NCI-H510A treated with DMSO at 0.1 percent for 48 hours (cell line): ENCODE results near the gene CLDN16.

Experiments
- DNase-seq: peaks from one replicate; lab custom pipeline; 2025; lab: John Stamatoyannopoulos, UW

The CLDN16 gene

DNA sequence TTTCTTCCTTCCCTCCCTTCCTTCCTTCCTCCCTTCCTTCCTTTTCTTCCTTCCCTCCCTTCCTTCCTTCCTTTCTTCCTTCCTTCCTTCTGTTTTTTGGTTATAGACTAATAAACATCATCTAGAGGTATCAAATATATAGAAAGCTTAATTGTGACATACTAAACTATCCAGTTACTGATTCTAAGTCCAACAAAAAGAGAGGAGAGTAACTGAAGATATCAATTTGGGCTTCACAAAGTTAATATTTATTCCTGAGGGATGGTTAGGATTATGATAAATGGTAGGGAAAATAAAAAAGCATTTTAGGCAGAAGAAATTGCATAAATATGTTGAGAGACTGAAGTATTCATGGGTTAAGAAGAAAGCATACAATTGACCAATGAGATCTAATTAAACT, 7.8 kb upstream of the CLDN16 start:
- no peak for DNase-seq

DNA sequence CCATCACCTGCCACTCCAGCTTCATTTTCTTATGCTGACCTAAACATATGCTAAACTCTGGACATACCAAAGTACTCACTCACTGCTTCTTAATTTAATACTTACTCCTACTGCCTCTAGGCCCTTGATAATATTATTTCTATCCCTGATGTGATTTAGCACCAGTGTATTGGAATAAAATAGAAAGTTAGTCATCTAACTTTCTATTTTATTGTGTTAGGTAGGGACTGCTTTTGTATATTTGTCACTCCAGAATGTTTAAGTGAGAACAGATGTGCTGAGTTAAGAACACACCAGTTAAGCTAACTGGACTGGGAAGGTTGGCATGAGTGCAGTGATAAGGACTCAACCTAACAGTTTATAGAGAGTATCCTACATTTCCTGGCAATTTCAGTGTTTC, 6.5 kb upstream of the CLDN16 start:
- no peak for DNase-seq

DNA sequence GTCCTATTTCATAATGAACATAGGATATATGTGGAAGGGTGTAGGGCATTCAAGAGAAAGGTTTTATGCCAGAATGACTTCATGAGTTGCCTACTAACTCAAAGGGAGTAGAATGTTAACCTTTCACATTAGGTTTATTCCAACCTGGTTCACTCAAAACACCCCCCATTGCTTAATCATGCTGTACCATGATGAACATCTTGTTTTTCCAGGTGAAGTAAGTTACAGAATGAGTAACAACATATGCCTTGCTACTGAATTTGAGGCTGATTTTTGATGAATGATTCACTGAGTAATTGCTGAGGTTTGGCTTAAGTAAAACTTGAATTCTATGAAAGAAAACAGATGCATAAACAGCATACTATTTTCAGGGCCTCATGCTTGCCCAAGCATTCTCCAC, 5.9 kb upstream of the CLDN16 start:
- DNase-seq = no peak

DNA sequence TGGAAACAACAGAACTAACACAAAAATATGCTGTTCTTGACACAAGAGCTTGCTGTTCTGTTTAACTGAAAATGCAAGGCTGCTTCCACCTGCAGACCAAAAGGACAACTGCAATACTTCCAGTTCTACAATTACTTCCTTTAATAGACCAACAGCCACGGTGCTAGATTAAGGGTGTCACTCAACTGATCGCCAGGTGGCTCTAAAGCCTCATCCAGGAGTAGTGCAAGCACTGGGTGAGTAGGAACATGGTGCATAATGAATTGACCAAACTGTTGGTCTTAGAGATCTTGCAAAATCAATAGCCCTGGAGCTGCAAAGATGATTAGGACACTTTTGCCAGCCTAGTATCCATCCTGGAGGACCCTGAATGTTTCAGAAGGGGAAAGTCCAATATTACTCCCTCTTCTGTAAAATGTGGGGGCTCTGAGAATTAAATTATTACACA, 3.6 kb upstream of the CLDN16 start:
- peak; percentile 85 for DNase-seq

DNA sequence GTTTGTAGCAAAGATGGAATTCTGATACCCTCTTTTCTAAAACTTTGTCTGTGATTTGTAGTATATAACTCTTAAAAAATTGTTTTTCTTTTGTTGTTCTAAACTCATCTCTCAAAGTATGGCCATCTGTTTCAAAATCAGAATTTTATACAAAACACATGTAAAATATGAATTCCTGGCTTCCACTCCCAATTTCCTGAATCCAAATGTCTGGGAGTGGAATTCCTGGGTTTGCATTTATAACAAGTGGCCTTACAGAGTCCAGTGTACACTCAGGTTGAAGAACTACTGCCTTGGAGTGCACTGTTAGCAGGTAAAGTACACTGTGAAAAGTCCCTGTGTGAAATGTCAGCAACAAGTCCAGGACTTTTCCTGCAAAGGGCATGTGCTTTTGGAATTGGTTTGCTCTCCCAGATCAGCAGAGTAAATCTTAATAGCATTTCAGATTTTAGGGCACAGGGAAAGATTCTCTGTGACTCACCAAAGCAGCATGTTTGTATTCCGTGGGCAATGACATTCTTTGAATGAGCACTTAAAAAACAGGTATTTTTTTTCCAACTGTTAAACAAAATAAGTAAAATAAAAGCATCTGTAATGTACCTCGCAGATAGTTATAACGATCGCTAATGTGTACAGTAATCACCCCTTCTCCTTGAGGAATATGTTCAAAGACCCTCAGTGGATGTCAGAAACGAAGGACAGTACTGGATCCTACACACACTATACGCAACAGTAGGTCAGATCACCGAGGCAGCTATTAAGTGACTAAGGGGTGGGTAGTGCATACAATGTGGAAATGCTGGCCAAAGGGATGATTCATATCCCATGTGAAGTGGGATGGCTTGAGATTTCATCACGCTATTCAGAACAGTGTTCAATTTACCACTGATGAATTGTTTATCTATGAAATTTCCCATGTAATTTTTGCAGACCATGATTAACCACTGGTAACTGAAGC, 2.0 kb upstream of the CLDN16 start:
- DNase-seq = no peak

DNA sequence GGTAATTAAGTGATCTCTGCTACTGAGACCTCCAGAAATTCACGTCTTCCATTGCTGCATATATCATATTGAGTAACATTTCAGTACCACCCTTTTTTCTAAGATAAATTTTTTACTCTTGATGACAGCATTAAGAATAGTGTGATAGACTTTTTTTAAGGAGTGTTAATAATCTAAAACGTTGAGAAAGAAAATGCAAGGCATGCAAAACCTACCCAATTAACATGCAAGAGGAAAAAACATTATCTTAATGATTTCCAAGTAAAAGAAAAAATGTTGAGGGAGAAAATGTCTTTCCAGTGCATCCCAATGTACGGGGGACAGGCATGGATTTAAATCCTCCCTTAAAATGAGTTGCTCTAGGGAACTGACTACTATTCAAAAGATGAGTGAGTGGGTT, 740 bp downstream of the CLDN16 start:
- DNase-seq = no peak

DNA sequence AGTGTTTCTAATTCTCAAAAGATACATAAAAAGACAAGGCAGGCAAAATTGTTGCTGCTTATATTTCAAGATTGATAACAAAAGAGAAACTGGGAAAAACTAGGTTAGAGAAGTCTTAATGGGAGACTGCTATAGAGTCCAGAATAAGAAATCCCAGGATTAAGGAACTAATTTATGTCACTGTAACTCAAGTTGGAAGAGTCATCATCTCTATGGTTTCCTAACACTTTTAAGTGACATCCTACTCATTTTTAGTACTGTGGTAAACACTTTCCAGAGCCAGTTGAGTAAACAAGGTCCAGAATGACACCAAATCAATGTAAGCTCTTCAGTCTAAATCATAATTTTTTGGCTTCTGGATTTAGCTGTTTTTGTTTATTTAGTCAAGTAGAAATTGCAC, 8.0 kb downstream of the CLDN16 start:
- no peak for DNase-seq

DNA sequence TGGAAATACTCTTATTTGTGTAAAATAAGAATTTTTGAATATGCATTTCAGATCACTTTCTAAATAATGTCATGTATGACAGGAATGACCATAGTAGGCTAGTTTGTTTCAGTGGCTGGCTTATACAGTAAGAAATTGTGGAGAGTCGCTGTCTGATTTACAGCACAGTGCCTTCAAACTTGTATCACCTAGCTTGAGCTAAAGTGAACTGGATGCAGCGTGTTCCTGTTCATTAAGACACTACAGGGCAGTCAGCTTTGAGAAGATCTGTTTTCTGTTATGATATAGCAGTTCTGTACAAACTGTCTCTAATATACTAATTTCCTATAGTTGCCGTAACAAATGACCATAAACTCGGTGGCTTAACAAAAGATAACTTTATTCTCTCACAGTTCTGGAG, 9.9 kb downstream of the CLDN16 start:
- DNase-seq = no peak

DNA sequence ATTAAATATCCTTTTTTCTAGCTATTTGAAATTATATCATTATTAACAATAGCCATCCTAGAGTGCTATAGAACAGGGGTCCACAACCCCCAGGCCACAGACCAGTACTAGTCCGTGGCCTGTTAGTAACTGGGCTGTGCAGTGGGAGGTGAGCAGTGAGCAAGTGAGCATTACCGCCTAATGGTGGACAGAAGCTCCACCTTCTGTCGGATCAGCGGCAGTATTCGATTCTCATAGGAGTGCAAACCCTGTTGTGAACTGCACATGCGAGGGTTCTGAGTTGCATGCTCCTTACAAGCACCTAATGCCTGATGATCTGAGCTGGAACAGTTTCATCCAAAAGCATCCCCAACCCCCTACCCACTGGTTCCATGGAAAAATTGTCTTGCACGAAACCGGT, 11.7 kb downstream of the CLDN16 start:
- DNase-seq = no peak

DNA sequence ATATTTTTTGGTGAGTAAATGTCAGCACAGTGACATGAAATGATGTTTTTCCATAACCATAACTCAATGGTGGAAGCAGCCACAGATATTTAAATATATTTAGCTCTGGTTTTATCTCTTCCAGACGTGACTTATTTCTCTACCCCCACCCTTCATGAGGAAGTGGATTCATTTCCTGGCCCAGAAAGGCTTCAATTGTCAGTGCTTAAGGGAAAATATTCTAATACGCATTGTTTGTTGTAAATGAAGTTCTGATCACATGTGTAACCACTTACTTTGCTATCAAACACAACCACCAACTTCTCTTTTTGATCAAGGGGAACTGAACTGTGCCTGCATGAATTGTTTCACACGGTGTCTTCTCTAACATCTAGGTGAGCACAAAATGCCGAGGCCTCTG, 14.0 kb downstream of the CLDN16 start:
- no peak for DNase-seq

DNA sequence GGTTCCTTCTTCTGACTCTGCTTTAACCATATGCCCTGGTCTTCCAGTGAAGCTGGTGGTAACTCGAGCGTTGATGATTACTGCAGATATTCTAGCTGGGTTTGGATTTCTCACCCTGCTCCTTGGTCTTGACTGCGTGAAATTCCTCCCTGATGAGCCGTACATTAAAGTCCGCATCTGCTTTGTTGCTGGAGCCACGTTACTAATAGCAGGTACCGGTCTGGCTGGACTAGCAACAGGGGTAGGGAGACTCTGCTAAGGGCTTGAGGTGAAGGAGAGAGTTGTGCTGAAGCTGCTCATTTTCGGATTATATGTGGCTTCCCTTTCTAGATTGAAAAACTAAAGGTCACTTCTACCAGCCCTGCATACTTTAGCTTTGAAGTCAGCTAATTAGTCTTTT, 16.8 kb downstream of the CLDN16 start:
- no peak for DNase-seq

DNA sequence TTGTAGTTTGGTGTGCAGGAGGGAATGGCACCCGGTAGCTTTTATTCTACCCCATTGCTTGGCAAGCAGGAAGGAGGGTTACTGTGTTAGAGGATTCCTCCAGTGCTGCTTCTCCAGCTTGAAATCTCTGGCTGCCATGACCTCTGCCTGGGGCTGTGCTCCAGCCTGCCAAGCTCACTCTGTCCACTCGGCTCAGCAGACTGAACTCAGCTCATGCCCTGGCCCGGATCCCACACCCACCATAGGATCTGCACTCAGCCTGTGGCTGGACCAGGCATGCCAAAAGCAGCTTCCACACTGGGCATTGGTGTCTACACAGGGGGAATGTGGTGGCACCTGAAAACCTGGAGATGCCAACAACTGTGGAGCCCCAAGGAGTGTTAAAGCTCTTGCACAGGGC, 26.3 kb downstream of the CLDN16 start:
- no peak for DNase-seq

DNA sequence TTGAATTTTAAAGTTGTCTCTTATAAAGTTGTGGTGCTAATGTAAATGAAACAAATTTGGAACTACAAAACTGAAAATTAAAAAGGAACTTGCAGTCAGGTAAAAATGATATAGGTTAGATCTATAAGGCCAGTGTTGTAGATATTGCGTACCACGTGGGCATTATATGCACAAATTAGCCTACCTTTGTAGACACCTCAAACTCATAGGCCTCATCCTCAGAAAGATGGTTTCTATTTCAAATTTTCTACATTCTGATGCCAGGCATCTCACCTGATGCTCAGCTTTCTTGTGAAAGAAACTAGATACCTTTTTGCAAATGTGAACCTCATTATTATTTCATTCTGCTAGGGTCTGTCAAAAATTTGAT, 36.1 kb downstream of the CLDN16 start:
- DNase-seq = no peak

DNA sequence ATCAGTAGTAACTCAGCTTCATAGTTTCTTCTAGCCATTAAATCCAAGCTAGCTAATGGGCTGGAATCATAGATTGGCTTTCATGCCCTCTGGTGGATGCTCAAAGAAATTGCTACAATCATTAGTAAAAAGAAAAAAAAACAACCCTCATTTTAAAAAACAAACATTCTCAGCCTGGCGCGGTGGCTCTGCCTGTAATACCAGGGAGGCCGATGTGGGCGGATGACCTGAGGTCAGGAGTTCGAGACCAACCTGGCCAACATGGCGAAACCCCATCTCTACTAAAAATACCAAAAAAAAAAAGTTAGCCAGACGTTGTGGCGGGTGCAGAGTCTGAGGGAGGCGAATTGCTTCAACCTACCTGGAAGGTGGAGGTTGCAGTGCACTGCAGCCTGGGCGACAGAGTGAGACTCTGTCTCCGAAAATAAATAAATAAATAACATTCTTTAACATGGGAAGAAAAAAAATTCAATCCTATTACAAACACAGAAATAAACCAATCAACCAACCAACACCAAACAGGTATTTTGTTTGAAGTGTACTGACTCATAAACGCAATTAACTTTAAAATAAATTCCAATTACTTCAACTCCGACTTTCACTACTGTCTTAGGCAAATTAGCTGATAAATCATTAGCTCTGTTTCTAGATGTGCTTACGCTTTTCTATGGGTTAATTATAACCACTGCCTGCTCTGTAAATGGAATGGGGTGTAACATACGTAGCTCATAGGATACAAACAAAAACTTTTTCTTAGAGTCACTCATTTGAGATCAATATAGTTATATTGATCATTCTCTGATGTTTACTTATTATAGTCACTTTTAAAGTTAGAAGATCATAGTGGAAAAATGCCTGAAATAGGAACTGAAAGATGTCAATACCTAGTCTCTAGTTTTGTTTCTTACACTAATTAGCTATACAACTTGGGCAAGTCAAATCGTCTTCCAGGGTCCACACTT, 36.8 kb downstream of the CLDN16 start:
- DNase-seq = peak; percentile 63

DNA sequence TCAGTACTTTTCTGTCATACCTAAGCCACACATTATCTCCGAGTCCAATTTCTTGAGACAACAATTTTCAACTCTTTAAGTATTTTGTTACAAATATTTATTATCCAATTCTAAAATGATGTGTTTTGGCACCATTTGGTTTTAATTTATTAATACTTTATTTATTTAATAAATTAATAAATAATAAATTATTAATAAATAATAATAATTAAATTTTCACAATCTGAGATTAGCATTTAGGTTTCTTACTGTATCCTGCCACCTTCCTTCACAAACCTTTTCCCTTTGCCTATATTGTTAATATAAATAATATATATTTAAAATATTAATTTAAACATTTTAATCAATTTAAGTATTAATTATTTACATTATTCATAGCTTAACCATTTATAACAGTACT, 37.9 kb downstream of the CLDN16 start:
- DNase-seq = no peak

DNA sequence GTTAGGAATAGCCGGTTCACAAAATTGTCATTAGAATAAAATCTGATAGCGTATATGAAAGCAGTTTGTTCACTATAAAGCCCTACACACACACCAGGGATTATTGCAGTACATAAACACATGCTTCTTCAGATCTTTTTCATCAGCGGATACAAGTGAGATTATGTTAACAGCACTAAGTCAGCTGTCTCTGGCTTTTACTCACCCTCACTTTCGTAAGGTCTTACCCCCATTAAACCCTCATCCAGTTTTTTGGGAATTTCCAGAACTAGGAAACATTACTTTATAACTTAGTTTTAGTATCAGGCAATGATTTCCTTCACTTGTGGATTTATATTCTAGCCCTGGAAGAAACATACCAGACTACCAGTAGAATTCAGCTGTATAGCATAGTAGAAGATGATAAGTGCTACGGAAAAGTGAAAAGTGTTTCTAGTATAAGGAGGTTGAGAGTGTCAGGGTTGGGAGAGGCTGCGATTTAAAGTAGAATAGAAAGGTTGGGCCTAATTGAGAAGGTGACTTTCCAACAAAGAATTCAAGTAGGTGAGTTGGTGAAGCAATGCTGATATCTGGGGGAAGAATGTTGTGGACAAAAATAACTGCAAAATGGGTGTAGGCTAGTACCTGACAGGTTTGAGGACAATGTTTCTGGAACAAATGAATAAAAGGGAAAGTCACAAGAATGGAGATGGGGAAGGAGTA, 39.0 kb downstream of the CLDN16 start:
- DNase-seq = no peak

DNA sequence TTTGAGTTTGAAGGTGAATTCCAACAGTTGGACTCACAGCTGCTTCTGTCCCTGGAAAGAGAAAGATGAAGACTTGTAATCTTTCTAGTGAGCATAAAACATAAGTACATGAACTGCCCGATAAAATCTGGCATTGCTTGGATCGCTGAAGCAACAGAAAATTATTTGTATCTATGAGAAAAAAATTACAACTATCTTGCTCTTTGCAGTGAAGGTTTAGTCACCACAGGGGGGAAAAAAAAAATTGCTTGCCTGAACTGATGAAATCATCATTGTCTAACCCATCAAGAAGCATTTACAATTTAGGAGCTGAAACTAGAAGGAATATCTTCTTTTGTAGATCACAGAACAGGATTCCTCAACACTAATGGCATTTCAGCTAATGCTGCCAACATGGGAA, 41.7 kb downstream of the CLDN16 start:
- DNase-seq = no peak

DNA sequence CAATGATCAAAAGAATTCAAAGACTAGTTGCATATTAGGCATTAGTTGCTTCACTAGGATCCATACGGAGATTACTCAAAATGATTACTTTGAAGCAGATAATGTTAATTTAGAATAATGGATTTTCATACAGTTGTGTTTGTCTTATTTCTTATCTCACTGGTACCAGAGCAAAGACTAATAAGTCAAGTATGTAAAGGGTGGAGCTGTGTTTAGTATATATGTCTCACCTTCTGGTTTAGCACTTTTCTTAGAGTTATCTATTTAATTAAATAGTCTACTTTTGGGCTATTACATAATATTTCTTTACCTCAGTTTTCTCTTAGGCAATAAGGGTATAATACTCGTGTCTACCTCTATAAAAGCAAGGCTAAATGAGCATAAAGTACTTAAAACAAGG, 42.9 kb downstream of the CLDN16 start:
- DNase-seq = no peak

DNA sequence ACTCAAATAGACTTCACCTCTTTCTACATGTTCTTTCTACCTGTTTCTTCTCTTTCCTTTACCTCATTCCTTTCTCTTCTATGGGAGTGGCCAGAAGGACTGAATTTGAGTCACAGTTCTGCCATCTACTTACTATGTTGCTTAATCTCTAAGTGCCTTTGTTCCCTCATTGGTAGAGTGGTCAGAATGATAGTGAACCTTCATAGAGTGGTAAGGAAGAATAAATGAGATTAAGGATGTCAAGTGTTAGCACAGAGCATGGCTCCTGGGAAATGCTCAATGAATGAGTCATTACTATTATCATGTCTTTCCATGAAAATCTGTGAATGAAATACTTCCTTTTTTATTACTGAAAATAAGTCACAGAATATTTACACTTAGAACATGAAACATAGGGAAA, 44.3 kb downstream of the CLDN16 start:
- no peak for DNase-seq

DNA sequence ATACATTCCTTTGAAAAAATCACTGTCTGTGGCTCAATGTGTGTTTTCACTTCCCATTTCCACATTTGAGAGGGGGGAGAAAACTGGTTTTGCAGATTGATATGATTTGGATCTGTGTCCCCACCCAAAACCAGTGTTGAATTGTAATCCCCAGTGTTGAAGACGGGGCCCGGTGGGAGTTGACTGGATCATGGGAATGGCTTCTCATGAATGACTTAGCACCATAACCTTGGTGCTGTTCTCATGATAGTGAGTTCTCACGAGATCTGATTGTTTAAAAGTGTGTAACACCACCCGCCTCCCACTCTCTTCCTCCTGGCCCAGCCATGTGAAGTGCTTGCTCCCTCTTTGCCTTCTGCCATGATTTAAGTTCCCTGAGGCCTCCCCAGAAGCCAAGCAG, 45.7 kb downstream of the CLDN16 start:
- DNase-seq = no peak

DNA sequence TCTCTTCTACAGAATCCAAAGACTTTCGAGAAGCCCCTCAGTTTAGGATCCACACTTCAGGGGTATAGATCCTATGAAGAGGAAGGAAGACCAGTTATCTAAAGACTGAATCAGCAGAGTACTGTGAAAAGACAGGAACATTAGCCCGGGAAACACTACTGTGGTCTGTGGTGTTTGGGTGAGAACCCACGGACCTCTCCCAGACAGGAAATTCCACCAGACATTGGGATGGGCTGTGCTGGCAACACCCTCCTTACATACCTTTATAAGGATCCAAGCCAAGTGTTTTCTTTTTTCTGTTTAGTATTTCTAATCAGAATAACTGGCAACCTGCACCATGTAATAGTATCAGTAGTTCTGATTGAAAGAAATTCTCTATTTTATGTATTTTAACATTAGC, 47.7 kb downstream of the CLDN16 start:
- DNase-seq = no peak

DNA sequence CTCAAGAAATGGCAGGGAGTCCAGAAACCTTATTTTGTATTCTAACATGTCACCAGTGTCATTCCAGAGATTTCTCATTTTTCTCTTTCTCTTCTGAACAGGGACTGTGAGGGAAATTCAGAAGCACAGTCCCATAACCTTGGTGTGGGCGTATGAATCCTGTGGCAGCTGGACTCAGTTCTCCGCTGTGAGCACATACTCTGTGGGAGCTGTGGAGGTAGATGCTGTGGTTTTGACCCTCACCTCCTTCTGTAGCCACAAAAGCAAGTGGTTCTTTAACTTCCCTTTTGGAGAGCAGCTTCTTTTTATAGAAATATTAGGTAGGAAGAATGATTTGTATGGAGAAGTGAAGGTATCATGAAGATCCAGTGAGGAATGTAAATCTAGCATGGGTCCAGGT, 48.4 kb downstream of the CLDN16 start:
- no peak for DNase-seq
